ENCODE data around the gene GALNT8.
"Not testable (repeated sequence)": the region's sequence is repeated elsewhere in the genome, so short reads cannot be mapped to it uniquely, and the experiment has no call there.

The GALNT8 gene

DNA sequence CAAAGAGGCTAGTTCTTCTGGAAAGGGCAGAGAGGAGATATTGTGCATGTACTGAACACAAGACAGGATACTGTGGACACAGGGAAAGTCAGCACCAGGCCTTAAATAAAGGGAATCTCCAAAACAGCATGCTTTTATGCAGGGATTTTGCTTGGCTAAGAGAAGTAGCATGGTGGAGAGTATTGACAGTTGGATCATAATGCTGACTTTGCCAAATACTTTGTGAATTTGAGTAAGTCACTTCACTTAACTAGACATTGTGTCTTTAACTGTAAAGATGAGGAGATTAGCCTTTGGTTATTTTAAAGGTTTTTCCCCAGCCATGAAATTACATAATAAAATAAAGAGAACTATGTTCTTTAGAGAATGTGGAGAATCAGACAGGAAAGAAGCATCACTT, 24.5 kb downstream of the GALNT8 start:
- DNase-seq (ENCODE audit: low read depth in 2 of 2), result no peak

DNA sequence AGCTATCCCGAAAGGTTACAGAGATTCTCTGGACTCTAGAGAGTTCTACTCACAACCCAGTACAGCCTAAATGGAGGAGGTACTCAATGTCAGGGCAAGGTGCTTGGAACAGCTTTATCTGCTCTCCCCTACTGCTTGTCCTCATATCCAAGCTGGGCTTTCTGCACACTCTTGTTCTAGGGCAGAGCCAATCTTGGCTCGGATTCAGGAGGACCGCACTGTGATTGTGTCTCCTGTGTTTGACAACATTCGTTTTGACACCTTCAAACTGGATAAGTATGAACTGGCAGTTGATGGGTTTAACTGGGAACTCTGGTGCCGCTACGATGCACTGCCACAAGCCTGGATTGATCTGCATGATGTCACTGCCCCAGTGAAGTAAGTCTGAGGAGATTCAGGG, 25.0 kb downstream of the GALNT8 start:
- DNase-seq (ENCODE audit: low read depth in 2 of 2), result no peak

DNA sequence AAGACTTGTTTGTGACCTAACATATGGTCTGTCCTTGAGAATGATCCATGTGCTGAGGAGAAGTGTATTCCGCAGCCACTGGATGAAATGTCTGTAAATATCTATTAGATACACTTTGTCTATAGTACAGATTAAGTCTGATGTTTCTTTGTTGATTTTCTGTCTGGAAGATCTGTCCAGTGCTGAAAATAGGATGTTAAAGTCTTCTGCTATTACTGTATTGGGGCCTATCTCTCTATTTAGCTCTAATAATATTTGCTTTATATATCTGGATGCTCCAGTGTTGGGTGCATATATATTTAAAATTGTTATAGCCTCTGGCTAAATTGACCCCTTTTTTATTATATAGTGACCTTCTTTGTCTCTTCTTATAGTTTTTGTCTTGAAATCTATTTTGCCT, 31.5 kb downstream of the GALNT8 start:
- not testable (repeated sequence) for DNase-seq (ENCODE audit: low read depth in 2 of 2)

DNA sequence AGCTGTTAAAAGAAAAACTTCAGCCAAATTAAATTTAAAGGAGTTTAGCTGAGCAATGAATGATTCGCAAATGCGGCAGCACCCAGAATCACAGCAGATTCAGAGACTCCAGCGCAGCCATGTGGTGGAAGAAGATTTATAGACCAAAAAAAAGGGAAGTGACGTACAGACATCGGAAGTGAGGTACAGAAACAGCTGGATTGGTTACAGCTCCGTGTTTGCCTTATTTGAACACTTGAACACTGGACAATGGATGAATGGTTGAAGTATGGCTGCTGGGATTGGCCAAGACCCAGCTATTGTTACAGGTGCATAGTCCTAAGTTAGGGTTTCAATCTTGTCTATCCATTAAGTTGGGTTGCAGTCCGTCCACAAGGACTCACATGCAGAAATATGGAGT, 42.6 kb downstream of the GALNT8 start:
- DNase-seq (ENCODE audit: low read depth in 2 of 2), result no peak

DNA sequence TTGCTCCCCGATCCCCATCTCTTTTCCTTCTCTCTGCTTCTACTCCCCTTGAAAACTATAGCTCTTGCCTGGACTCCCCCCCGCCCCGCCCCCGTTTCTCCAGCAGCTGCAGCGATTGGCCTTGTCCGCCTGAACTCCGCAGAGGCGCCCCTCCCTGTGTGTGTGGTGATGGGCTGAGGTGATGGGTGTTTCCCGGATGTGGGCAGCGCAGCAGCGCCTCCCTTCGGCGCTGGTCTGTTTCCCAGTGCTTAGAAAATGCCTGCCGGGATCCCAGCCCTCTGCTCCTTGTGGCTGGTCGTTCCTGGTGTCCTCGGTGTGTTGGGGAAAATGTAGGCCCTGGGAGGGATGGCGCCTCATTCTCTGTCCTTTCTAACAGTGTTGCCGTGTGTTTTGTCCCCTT, 43.3 kb downstream of the GALNT8 start:
- no peak for DNase-seq (ENCODE audit: low read depth in 2 of 2)

DNA sequence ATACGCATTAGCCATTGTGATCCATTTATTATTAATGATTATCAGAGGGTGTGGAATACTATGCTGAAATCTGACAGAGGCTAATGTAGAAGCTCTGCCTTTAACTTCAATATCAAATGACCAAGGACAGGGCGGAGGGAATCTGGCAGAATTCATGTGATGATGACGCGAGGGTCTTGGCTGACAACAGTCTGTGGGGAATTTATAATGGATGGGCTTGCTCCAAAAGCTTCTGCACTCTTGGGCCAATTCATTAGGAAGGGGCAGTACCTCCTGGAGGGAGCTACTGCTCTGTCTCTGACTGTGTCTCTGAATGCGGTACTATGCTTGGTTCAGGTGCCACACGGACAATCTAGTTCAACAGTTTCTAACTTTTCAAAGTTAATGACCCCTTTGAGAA, 46.2 kb downstream of the GALNT8 start:
- DNase-seq (ENCODE audit: low read depth in 2 of 2), result no peak

DNA sequence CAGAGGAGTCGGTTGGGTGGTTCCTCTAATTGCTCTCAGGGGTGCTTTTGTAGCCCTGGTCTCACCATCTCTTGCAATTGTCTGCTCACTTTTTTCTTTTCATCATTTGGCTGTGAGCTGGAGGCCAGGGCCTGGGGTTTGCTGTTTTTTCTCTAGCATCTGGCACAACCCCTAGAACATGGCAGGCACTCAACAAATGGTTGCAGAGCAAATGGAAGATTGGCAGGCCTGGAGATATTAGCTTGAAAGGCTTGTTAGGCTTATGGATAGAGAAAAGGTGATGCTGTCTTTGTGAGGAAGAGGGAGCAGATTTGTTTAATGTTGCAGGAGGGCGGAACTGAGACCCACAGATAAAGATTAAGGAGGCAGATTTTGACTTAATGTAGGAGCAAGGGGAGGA, 47.0 kb downstream of the GALNT8 start:
- no peak for DNase-seq (ENCODE audit: low read depth in 2 of 2)

DNA sequence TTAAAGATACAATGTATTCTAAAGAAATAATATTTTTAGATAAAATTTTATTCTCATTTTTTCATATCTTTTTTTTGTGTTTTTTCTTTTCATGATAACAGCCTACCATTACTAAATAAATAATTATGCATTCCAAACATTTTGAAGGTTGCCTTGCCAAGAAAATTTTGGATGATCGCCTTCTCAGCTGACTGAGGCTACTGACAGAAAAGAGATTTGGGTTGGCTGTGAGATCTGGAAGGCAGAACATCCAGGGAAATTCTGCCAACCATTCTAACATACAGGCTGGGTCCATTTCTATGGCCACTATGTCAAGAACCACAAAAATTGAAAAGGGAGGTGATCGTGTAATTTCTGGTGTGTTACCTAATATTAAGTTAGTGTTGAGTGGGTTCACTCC, 48.1 kb downstream of the GALNT8 start:
- no peak for DNase-seq (ENCODE audit: low read depth in 2 of 2)

DNA sequence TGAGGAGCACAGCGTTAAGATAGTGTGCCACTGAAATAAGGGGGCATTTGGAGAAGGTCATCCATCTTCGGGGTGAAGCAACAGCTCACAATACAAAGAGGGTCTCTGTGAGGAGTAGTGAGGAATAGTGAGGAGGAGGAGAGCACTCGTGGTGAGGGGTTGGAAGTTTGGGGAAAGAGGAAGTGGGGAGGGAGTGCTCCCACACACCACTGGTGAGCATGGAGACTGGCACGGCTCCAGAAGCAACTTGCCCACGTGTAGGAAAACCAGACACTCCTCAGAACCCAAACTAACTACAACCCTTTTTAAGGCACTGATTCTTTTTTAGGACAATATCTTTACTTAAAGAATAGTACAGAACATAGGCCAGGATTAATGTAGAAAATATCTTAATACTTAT, 48.9 kb downstream of the GALNT8 start:
- no peak for DNase-seq (ENCODE audit: low read depth in 2 of 2)

DNA sequence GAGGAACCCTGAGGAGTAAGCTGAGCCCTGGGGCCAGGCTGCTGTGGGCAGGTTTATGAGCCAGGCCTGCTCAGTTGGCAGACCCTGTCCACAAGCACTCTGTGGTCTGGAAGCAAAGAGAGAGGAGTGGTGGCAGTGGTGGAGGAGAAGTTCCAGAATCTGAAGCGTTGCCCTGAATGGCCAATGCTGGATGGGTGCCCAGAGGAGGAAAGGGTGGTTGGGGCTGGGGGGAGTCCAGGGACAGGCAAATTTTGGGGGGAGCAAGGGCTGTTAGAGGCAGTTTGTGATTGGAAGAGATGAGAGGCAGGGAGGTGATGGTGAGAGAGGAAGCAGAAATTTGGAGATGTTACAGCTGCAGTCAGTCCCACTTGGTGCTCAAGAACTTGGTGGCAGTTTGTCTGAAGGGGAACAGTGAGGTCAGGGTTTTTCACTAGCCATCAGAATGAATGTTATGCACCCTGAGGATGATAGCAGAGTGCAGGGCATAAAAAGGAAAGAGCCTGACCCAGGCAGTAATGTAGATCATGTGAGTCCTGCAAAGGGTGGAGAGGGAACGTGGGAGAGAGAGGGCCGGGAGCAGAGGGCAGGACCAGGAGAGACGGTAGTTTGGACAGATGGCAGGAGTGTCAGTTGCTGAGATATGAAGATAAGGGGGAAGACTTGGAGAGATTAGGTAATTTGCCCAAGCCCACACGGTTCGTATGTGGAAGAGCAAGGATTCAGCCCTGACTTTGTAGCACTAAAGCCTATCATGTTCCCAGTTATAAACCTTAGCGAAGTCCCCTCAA, 51.2 kb downstream of the GALNT8 start:
- no peak for DNase-seq (ENCODE audit: low read depth in 2 of 2)

DNA sequence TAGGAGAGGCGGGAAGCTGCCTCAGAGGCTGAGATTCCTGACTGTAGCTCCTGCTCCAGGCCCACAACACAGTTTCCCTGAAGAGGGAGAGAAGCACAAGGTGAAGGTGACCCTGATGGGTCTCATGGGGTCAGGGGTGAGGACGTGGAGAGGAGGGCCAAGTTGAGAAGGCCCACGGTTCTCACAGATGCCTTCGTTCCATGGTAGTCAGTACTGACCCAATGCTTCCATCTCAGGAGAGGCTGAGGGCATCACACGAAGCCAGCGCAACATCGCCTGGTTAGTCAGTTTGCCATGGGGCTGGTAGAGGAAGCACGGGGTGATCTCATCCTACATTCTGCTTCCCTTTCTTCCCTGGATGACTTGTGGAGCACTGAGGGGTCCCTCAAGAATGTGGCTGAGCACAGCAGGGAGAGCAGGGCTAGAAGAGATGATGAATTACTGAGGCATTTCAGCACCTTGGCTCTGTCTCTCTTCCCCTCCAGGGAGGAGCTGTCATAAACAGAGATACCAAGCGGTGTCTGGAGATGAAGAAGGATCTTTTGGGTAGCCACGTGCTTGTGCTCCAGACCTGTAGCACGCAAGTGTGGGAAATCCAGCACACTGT, 51.9 kb downstream of the GALNT8 start:
- DNase-seq (ENCODE audit: low read depth in 2 of 2), result no peak

DNA sequence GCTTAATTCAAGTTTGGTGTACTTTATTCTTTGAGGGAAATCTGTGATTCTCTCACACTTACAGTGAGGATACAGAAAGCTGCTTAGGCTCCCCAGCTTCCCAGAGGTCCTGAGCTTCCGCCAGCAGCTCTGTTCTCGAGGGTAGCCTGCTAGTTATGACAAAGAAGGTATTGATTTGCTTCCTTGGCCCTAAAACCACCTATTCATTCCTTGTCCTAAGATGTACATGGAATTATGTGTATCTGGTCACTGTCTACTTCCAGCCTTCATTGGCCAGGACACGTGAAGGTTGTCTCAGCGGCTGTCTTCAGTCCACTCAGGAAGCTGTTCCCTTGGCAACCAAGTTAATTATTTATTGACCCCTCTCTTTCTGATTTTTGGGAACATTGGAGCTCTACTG, 55.7 kb downstream of the GALNT8 start:
- no peak for DNase-seq (ENCODE audit: low read depth in 2 of 2)

DNA sequence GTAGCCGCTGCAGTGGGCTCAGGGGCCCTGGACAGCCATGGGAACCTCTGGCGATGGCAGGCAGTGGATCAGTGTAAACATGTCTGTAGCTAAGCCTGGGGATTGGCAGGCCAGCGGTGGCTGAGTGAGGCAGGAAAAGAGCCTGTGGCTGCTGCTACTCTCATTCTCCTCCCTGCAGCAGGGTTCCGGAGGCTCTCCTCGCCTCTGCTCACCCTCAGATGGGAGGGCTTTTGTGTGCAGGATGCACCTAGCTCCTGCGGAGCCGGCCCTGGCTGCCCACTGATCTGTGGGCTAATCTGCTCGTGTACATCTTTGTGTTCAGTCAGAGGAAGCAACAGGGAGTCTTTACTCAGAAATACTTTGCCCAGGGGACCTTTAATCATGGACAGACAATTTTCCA, 59.5 kb downstream of the GALNT8 start:
- no peak for DNase-seq (ENCODE audit: low read depth in 2 of 2)

DNA sequence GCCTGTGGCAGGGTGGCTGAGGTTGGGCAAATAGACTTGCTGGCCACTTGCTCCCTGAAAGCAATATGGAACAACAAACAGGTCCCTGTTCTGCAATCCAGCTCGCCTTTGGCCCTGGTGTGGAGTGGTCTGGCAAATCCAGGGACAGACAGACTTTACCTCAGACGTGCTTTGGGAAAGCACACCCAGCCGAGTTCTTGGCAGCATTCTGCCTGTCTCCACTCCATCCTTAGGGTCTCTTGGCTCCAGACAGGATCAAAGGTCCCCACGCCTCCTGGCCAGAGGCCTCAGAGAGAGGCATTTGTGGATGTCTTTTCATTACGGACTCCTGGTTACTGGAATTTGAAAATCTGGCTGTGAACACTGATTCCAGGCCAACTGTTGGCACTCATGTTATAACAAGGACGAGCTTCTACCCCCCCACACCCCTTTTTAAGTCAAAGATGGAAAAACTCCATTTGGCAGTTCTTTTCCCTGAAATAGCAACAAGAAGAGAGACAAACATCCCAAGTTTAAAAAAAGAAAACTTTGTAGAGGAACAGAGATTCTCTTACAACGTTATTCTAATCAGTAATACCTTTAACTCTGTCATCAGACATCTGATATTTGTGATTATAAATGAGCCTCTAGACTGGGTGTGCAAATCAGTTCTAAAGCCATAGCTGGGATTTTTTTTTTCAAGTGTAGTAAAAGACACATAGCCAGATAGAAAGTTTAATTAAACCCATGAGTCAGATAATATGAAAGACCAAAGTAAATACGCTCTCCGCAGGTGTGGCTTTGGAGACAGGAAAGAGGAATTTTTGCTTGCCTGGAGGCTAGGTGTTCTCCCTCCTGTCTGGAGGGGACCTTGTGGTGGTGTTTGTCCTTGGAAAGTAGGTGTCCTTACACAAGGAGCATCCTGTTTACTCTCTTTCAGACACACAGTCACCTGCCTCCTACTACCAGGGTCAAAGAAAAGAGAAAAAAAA, 60.7 kb downstream of the GALNT8 start:
- no peak for DNase-seq (ENCODE audit: low read depth in 2 of 2)

DNA sequence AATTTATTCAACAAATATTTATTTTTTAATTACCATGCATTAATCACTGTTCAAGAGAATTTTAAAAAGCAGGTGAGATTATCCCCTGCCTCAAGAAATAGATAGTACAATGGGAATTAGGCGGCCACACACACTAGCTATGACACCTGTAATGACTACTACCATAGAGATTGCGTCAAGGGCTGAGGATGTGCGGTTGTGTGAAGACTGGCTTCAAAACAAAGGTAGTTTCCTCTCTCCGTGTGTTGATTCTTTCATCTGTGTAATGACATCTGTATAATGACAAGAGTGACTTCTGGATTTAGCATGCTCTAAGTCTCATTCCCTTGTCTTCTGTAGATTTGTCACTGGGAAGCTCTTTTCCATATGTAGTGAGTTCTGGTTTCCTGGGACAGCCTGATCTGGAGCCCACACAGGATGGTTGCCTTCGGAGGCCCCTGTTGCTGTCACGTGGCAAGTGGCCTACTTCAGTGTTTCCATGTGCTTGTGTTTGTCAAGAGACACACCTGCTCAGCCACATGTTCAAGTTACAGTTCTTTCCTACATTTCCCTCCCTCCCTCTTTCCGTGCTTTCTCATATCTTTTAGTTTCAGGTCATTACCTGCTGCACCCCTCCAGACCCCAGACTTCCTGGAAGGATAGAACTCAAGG, 64.3 kb downstream of the GALNT8 start:
- DNase-seq (ENCODE audit: low read depth in 2 of 2), result no peak

DNA sequence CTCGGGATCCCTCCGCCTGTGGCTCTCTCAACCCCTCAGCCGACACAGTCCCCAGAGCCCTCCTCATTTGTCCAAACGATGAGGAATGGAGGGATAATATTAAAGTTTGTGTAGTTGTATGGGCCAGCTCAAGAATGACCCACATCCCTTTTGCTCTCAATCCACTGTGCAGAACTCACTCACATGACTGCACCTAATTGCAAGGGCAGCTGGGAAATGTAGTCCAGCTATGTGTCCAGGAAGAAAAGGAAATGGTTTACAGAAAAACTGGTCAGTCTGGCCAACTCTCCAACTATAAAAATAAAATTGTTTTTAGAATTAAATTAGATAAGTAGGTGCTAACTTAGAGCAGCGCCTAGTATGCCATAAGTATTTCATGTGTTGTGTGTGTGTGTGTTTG, 66.6 kb downstream of the GALNT8 start:
- DNase-seq (ENCODE audit: low read depth in 2 of 2), result no peak

DNA sequence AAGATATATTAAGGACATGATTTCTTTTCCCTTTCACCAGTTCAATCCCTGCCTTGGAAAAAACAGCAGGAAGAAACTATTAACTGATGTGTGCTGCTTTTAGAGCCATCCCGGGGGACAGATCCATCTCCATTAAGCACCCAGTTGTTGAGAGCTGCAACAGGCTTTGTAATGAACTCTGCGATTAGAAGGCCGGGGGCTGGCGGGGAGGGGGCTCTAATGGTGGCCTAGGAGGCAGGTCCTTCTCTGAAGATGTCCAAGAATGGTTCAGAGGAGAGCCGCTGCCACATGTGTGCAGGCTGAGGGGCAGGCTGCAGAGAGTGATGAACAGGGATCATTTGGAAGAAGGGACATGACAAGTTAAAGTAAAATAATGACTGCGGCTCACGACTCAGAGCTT, 67.8 kb downstream of the GALNT8 start:
- DNase-seq (ENCODE audit: low read depth in 2 of 2), result no peak

DNA sequence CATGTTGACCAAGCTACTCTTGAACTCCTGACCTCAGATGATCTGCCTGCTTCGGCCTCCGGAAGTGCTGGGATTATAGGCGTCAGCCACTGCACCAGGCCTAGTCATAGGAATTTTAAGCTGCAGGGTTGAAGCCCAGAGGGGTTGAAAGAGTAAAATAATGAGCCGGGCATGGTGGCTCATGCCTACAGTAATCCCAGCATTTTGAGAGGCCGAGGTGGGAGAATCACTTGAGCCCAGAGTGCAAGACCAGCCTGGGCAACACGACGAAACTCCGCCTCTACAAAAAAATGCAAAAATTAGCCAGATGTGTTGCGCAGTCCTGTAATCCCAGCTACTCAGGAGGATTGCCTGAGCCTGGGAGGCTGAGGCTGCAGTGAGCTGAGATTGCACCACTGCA, 69.6 kb downstream of the GALNT8 start:
- DNase-seq (ENCODE audit: low read depth in 2 of 2), result no peak

DNA sequence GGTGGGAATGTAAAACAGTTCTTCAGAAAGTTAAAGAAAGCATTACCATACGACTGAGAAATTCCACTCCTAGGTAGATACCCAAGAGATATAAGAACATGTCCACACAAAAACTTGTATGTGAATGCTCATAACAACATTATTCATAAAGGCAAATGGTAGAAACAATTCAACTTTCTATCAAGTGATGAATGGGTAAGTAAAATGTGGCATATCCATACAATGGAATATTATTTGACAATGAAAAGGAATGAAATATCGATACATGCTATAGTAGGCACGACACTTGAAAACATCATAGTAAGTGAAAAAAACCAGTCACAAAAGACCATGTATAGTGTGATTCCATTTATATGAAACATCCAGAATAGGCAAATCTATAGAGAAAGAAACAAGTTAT, 71.3 kb downstream of the GALNT8 start:
- no peak for DNase-seq (ENCODE audit: low read depth in 2 of 2)

DNA sequence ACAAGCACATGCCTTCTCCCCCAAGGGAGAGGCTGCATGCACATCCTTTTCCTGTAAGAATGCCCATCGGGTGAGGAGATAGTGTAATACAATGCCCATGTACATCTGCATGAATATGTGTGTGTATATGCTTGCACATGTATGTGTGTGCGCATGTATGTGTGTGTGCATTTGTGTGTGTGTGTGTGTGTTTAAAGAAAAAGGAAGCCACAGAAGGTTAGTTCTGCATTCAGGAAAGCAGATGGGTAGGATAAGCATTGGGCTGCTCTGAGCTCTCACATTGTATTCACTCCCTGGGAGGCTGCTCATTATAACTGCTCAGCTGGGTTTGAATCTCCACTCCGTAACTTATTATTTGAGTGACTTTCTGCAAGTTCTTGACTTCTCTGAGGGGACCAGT, 74.3 kb downstream of the GALNT8 start:
- no peak for DNase-seq (ENCODE audit: low read depth in 2 of 2)

DNA sequence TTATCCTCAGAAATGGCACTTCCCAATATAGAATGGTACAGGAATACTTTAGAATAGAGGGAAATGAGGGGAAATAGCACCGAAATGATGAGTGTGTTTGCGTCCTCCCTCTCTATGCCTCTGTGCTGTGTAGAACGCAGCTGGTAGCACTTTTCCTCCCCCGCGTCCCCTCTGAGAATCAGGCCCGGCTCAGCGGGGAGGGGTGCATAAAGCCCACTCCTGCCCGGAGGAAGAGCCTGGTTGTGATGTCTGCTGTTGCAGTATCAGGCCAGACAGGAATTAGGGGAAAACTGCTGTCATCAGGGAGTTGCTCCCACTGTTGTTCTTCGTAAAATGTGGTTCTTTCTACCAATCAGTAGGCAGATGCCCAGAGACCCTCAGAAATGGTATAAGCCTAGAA, 76.0 kb downstream of the GALNT8 start:
- DNase-seq (ENCODE audit: low read depth in 2 of 2), result no peak

All from stimulated activated CD8-positive, alpha-beta memory T cell treated with anti-CD3 and anti-CD28 coated beads, Interleukin-2, amount 100 ng/mL, for 48 hours (primary cell).